Thymus (tissue), 11 donors: ENCODE results near the gene BORCS5. TPM values are rescaled to one million over a fixed set of nuclear protein-coding genes. Genes with fewer than 3 reads are reported as not detected.
"Not testable (repeated sequence)": the region's sequence is repeated elsewhere in the genome, so short reads cannot be mapped to it uniquely, and the experiment has no call there.

ENCODE experiments used
- DNase-seq, 9 donors: peaks; one replicate each; pipeline ENCODE4 v3.0.0-alpha.2; 2013; ENCODE audit warnings: low spot score in 9 of 9, low read depth in 6 of 9, missing footprints in 1 of 9
- H3K27ac ChIP-seq, 2 donors: one replicate each; pipeline ENCODE4 v1.5.1; 2013; ENCODE audit warnings: control low read depth in 1 of 2, low read depth in 1 of 2, low read length in 1 of 2, mild to moderate bottlenecking in 1 of 2, moderate library complexity in 1 of 2
- H3K27me3 ChIP-seq, 2 donors: one replicate each; pipeline ENCODE4 v1.5.1; 2013; ENCODE audit warnings: low read length in 1 of 2; ENCODE audit not compliant: control insufficient read depth in 2 of 2, insufficient read depth in 1 of 2
- H3K36me3 ChIP-seq, 2 donors: one replicate each; pipeline ENCODE4 v1.5.1; 2013; ENCODE audit warnings: low read length in 1 of 2, mild to moderate bottlenecking in 1 of 2, moderate library complexity in 1 of 2; ENCODE audit not compliant: control insufficient read depth in 2 of 2, insufficient read depth in 2 of 2
- H3K4me1 ChIP-seq, 2 donors: one replicate each; pipeline ENCODE4 v1.5.1; 2013; ENCODE audit warnings: low read length in 2 of 2; ENCODE audit not compliant: control insufficient read depth in 2 of 2, insufficient read depth in 2 of 2
- H3K4me3 ChIP-seq, 2 donors: one replicate each; pipeline ENCODE4 v1.5.1; 2013; ENCODE audit warnings: low read length in 2 of 2, control low read depth in 1 of 2, mild to moderate bottlenecking in 1 of 2
- H3K9me3 ChIP-seq, 2 donors: one replicate each; pipeline ENCODE4 v1.5.1; 2013; ENCODE audit warnings: low read length in 1 of 2, mild to moderate bottlenecking in 1 of 2; ENCODE audit not compliant: control insufficient read depth in 2 of 2, insufficient read depth in 1 of 2
- WGBS: extraction: QIAGEN DNeasy Blood & Tissue Kit; methylation state at CpG from one replicate; pipeline ENCODE4 v1.1.7; 2013; 5-methylcytosine and 5-hydroxymethylcytosine counted together
- polyA plus RNA-seq: library from polyadenylated mRNA; stranded (reverse); fragments of 200-250 nt; gene quantifications from one replicate; pipeline ENCODE4 v1.2.3, GENCODE V29; 2013
- total RNA-seq: library from RNA; stranded (reverse); fragments of 120-200 nt; gene quantifications from one replicate; pipeline ENCODE4 v1.2.4, GENCODE V29; 2013
- donor health status: healthy.

The BORCS5 gene
- total and polyA plus RNA-seq, 2 donors = 6.0 to 7.0 TPM

DNA sequence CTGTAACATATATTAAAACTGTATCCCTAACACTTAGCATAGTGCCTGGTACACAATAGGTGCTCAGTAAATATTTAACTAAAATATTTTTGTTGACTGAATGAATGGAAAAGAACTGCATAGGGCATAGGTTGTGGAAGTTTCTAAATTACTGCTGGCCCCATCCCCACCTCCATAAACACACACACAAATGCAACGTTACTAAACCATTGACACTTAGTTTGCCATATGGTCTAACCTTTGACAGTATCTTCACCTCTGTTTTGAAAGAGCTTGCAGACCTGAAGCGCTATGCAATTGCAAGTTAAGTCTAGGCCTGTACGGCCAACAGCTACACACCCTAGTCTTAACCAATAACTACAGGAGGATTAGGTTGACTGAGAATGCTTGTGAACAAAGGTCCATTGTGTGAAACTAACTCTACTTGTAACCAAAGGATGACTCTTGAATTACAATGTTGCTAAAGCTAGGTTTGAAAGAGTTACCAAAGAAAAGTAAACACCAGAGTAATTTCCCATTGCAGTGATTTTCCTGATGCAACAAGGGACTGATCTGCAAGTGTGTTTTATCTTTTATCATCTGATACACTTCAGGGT is 5.9 kb upstream of the BORCS5 start:
- Histone ChIP-seq H3K4me1 (peaks cover 13 to 16% of the 10 kb centered on the region in 2 donors), H3K9me3 (no peaks in the 10 kb centered on the region), H3K27me3 (peaks cover 0 to 5% of the 10 kb centered on the region in 2 donors), H3K27ac (no peak overlapping the region), H3K36me3 (no peaks in the 10 kb centered on the region), H3K4me3 (peak overlapping the region in 1 of 2 donors; percentile 48)
- DNase-seq = no peak
- 97% methylated on average over 3 of the region's 3 CpGs for WGBS

DNA sequence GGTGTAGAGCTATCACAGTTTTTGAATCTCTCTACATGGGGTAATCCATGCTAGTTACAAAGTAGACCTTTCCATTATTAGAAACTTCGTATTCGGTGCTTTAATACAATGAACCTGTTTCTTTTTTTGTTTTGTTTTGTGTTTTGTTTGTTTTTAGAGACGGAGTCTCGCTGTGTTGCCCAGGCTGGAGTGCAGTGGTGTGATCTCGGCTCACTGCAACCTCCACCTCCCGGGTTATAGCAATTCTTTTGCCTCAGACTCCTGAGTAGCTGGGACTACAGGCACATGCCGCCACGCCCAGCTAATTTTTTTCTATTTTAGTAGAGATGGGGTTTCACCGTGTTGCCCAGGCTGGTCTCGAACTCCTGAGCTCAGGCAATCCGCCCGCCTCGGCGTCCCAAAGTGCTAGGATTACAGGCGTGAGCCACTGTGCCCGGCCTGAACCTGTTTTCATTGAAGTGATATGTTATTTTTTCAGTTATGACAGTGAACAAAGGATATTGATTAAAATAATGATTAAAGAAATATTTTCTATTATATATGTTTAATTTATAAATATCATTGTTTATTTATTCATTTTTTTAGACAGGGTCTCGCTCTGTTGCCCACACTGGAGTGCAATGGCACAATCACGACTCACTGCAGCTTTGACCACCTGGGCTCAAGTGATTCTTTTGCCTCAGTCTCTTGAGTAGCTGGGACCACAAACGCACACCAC is 5.3 kb upstream of the BORCS5 start:
- H3K36me3 ChIP-seq, H3K9me3 ChIP-seq, H3K27ac ChIP-seq, H3K27me3 ChIP-seq, DNase-seq, H3K4me3 ChIP-seq: not testable (repeated sequence)
- H3K4me1 ChIP-seq = peaks cover 13 to 21% of the 10 kb centered on the region in 2 donors
- WGBS = 95% methylated on average over 19 of the region's 19 CpGs

DNA sequence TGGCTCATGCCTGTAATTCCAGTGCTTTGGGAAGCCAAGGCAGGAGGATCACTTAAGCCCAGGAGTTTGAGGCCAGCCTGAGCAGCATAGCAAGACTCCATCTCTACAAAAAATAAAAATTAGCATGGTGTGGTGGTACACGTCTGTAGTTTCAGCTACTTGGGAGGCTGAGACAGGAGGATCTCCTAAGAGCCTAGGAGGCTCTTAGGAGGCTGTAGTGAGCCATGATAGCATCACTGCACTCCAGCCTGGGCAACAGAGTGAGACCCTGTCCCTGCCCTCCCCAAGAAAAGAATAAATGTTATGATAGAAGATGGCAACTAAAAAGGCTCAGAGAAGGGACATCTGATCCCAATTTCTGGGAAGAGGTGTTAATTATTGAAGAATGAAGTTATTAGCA is 3.6 kb upstream of the BORCS5 start:
- no peak overlapping the region for H3K27ac ChIP-seq
- H3K4me3 ChIP-seq = no peak overlapping the region
- peaks cover 0 to 1% of the 10 kb centered on the region in 2 donors for H3K9me3 ChIP-seq
- no peak for DNase-seq
- H3K27me3 ChIP-seq = peaks cover 0 to 5% of the 10 kb centered on the region in 2 donors
- peaks cover 20 to 31% of the 10 kb centered on the region in 2 donors for H3K4me1 ChIP-seq
- WGBS = 98% methylated on average over 1 of the region's 1 CpG
- no peaks in the 10 kb centered on the region for H3K36me3 ChIP-seq

DNA sequence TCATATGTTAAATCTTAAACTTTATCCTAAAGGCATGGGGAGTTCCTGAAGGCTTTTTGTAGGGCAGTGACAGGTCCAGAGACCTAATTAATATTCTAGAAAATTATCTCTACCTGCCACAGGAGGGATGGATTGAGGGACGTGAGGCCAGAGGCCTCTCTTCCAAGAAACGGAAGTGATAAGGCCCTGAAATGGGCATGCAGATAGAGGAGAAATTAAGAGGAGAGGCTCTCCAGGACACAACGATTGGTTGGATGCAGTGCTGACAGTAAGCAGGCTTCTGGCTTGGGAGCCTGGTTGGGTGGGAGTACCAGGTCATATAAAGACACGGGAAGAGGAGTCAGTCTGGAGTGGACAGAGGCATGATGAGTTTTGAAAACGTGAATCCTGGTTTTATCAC is 3.1 kb upstream of the BORCS5 start:
- Histone ChIP-seq H3K4me1 (peaks cover 20 to 33% of the 10 kb centered on the region in 2 donors), H3K36me3 (no peaks in the 10 kb centered on the region), H3K9me3 (peaks cover 0 to 1% of the 10 kb centered on the region in 2 donors), H3K4me3 (no peak overlapping the region), H3K27me3 (peaks cover 0 to 5% of the 10 kb centered on the region in 2 donors), H3K27ac (no peak overlapping the region)
- no peak for DNase-seq
- 94% methylated on average over 5 of the region's 5 CpGs for whole genome bisulfite sequencing

DNA sequence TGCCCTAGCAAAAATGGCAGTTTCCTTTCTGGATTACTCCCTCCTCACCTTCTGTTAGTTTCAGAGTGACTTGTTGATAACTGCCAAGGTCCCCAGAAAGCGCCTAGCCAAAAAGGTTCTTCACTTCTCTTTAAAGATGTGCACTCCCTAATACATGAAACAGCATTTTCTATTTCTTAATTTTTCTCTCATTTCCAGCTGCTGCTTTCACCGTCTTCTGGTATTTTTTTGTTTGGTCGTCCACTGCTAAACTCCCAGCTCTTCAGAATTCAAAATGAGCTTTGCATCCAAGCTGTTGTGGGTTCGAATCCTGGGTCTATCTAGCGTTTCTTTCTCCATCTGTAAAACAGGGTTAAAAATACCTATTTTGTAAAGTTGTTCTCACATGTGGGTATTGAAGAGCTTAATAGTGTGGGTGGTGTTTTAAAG is 397 bp upstream of the BORCS5 start:
- Histone ChIP-seq H3K4me3 (peak overlapping the region; percentile 67 to 93), H3K4me1 (peaks cover 7 to 17% of the 10 kb centered on the region in 2 donors), H3K36me3 (peaks cover 0 to 2% of the 10 kb centered on the region in 2 donors), H3K9me3 (peaks cover 0 to 1% of the 10 kb centered on the region in 2 donors), H3K27me3 (no peaks in the 10 kb centered on the region), H3K27ac (peak overlapping the region; percentile 20 to 97)
- DNase-seq = no peak
- WGBS = 59% methylated on average over 5 of the region's 5 CpGs

DNA sequence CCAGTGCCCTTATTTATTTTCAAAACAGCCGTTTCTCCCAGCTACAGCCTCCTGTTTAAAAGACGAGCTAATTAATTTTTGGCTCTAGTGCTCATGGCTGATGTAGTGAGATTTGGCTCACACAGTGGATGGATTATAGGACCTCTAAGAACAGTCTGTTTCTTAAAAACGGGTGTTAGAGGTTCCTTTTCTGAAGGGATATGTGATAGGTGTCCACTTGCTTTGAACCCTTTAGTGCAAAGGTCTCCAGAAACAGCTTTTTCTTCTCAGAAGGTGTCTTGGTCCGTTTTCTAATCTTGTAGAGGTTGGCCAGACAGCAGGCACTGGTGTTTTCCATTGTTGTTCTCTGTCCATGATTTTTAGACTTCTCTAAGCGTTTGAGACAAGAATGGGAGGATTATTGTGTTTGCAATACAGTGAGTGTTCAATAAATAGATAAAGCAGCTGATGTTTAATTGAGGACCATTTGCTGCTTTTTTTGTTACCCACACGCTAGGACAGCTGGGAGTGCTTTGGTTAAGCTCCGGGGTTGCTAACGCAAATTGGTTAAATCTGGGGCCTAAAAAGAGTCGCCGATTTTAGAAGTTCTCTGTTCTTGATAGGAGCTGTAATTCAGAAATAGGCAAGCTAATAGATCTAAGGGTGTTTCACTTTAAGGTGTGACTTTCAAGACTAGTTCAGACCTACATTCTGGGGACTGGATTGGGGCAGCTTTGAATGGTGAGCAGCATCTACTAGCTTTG is 1.0 kb downstream of the BORCS5 start:
- peaks cover 7 to 17% of the 10 kb centered on the region in 2 donors for H3K4me1 ChIP-seq

DNA sequence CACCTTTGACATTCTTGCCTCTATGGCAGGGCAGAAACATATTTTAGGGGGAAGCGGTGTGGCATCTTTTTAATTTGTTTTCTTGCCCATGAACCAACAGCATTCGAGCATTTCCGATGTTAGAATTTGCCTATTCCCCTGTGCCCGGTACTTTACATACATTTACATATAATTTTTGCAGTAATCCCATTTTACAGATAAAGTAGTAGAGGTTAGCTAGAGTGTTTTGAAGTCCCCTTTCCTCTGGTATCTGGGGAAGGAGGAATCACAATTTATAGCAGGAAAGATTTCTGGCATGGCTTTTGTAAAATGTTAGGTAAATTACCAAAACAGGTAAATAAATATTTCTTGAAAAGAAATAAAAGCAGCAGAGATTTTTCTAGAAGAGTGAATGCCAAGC is 1.6 kb downstream of the BORCS5 start:
- peaks cover 7 to 17% of the 10 kb centered on the region in 2 donors for H3K4me1 ChIP-seq
- no peaks in the 10 kb centered on the region for H3K27me3 ChIP-seq
- H3K9me3 ChIP-seq = peaks cover 0 to 1% of the 10 kb centered on the region in 2 donors
- 83% methylated on average over 4 of the region's 4 CpGs for WGBS
- H3K36me3 ChIP-seq = peaks cover 5 to 9% of the 10 kb centered on the region in 2 donors
- no peak overlapping the region for H3K27ac ChIP-seq
- H3K4me3 ChIP-seq = peak overlapping the region in 1 of 2 donors; percentile 93
- DNase-seq = no peak

More for the DNA sequence above, 1.0 kb downstream of the BORCS5 start:
- DNase-seq = no peak
- 43% methylated on average over 10 of the region's 10 CpGs for WGBS
- peak overlapping the region; percentile 67 to 93 for H3K4me3 ChIP-seq
- peak overlapping the region; percentile 86 to 97 for H3K27ac ChIP-seq
- no peaks in the 10 kb centered on the region for H3K27me3 ChIP-seq
- peaks cover 0 to 1% of the 10 kb centered on the region in 2 donors for H3K9me3 ChIP-seq
- peaks cover 2 to 6% of the 10 kb centered on the region in 2 donors for H3K36me3 ChIP-seq

DNA sequence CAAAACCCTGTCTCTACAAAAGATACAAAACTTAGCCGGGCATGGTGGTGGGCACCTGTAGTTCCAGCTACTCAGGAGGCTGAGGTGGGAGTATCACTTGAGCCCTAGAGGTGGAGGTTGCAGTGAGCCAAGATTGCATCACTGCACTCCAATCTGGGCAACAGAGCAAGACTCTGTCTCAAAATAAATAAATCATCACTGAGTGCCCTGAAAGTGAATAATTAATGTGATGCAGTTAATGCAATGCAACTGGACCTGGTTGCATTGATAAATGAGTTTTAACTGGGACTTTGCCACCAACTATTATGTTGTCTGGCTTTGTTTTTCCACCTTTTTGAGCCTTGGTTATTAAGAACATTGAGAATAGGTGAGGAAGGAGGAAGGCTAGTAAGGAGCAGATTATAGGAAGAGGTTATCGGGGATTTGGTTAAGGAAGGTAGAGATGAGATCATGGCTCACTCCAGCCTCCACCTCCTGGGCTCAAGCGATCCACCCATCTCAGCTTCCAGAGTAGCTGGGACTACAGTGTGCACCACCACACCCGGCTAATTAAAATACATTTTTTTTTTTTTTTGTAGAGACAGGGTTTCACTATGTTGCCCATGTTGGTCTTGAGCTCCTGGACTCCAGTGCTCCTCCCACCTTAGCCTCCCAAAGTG is 8.0 kb downstream of the BORCS5 start:
- no peaks in the 10 kb centered on the region for H3K4me1 ChIP-seq
- H3K27me3 ChIP-seq = no peaks in the 10 kb centered on the region
- H3K9me3 ChIP-seq = no peaks in the 10 kb centered on the region
- H3K36me3 ChIP-seq = peaks cover 5 to 9% of the 10 kb centered on the region in 2 donors
- 97% methylated on average over 4 of the region's 4 CpGs for WGBS
- no peak for DNase-seq
- H3K4me3 ChIP-seq = no peak overlapping the region
- H3K27ac ChIP-seq = no peak overlapping the region
